ENCODE results near the gene GAS2L2. TPM values are rescaled to one million over a fixed set of nuclear protein-coding genes. Genes with fewer than 3 reads are reported as not detected.

GAS2L2 gene
- total RNA-seq (under 1 TPM; 0.03 to 0.15 (median 0.07) TPM), polyA plus RNA-seq (under 1 TPM in 1 of 2 donors, not detected in 1; 0.33 TPM)

DNA sequence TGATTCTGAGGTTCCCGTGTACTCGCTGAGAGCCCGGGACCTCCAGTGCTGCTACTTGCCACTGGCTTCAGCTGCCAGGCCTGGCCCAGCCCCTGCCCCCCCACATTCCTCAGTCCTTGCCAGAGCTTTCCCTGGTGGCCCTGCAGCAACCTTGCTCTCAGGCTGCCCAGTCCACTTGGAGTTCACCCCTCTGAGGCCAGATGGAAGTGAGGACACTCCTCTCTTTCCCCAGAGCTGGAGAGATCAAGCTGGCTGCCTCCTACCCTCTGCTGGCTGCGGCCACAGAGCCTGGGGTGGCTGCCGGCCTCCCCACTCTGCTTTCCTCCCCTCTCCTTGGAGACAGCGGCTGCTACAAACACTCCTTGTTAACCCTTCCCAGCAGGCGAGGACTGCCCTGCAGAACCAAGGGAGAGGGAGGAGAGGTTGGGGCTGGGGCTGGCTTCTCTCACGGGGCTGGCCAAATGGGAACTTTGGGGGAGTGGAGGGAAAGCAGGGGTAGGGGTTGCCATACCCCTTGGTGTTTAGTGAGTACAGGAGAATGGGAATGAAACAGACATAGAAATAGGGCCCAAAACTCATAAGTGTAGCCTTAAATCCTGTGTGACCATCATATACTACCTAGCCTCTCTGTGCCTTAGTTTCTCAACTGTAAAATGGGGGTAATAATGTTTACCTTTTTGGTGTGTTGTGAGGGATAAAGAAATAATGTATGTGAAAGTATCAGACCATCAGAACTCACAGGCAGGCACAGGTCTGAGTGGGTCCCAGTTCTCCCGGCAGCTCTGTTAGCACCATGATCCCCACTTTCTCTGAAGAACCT is at the start of gene GAS2L2:
Gene GAS2L2, minus strand, starts transcription at position 295 of the 820 bp plus-strand sequence. CDS start 389 bp downstream, outside the sequence.
- peaks cover 0 to 8% (median 0%) of the 10 kb centered on the region in 4 donors for H3K27me3 ChIP-seq
- H3K4me3 ChIP-seq, result no peak within 1 kb of the TSS
- no peaks in the 10 kb centered on the region for H3K9me3 ChIP-seq
- 41 to 55% methylated on average over 9 of the region's 9 CpGs for WGBS, 2 donors
- peak within 1 kb of the TSS in 1 of 4 donors; percentile 8 for H3K27ac ChIP-seq
- intact Hi-C loops (cut with DNase I), result no loop called here
- H3K4me1 ChIP-seq, result peaks cover 0 to 7% (median 0%) of the 10 kb centered on the region in 3 donors
- no peak for FAIRE-seq
- peak in 3 of 6 donors; percentile 39 to 69 (median 53) for DNase-seq
- no peaks in the 10 kb centered on the region for H3K36me3 ChIP-seq
- TF ChIP-seq CTCF (IDR thresholded peaks at IDR 0.05), result no peak
- ATAC-seq, result peak; percentile 36 to 51 (median 42)

DNA sequence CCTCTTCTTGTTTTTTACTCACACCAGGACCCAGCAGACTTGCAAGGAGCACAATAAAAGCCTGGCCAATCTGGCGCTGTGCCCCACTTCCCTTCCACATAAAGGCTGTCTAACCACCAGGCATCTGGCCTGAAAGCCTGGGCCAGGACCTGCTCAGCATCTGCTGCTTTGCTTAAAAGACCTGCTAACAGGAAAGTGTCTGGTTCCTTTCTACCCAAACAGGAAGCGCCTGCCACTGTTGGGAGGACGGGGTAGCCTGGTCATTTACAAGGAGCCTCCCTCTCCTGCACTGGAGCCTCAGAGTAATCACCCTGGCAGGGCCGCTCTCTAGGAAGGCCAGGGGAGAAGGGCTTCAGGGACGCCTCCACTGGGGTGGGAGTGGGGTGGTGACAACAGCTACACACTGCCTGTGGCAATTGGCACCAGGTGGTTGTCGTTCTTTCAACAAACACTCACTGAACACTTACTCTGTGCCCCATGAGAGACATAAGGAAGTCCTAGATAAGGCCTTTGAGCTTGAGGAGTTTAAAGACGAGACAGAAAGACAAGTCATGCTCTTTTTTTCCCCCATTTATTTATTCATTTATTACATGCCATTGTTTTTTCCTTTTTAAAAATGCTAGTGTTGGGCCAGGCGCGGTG is 48.7 kb upstream of the GAS2L2 start:
- Histone ChIP-seq H3K36me3 (no peaks in the 10 kb centered on the region), H3K4me3 (no peak overlapping the region), H3K27me3 (peaks cover 0 to 2% (median 0%) of the 10 kb centered on the region in 4 donors), H3K4me1 (peaks cover 0 to 4% (median 0%) of the 10 kb centered on the region in 3 donors), H3K9me3 (no peaks in the 10 kb centered on the region), H3K27ac (no peak overlapping the region)
- intact Hi-C loops (cut with DNase I), result loop anchor here in 2 of 3 donors (5.0 kb wide), 1 partner anchor 34 kb away; no protein-coding TSS in a partner anchor
- no peak for ATAC-seq
- TF ChIP-seq CTCF (IDR thresholded peaks at IDR 0.05), result no peak
- 73 to 79% methylated on average over 9 of the region's 9 CpGs for WGBS, 2 donors
- peak in 1 of 6 donors; percentile 39 for DNase-seq
- no peak for FAIRE-seq

- no peak for TF ChIP-seq CTCF (IDR thresholded peaks at IDR 0.05)
- H3K27me3 ChIP-seq, result peaks cover 0 to 2% (median 0%) of the 10 kb centered on the region in 4 donors
- FAIRE-seq (no peak), DNase-seq (peak in 5 of 6 donors; percentile 64 to 82 (median 72)), ATAC-seq (peak; percentile 50 to 73 (median 63))
- peaks cover 0 to 4% (median 0%) of the 10 kb centered on the region in 3 donors for H3K4me1 ChIP-seq
- H3K27ac ChIP-seq, result no peak overlapping the region
- intact Hi-C loops (cut with DNase I), result loop anchor here in 2 of 3 donors (5.0 kb wide), 1 partner anchor 33 kb away; no protein-coding TSS in a partner anchor
- H3K4me3 ChIP-seq, result no peak overlapping the region
- H3K9me3 ChIP-seq, result no peaks in the 10 kb centered on the region
- no peaks in the 10 kb centered on the region for H3K36me3 ChIP-seq
These were observed 46.9 kb upstream of the GAS2L2 start for GRCh38 chr17:35799942-35800341.

- peaks cover 0 to 4% (median 0%) of the 10 kb centered on the region in 3 donors for H3K4me1 ChIP-seq
- H3K36me3 ChIP-seq, result no peaks in the 10 kb centered on the region
- FAIRE-seq (no peak), DNase-seq (no peak), ATAC-seq (no peak)
- WGBS, 2 donors, result 66 to 77% methylated on average over 5 of the region's 5 CpGs
- intact Hi-C loops (cut with DNase I), result no loop called here
- no peak for TF ChIP-seq CTCF (IDR thresholded peaks at IDR 0.05)
- no peak overlapping the region for H3K27ac ChIP-seq
- H3K4me3 ChIP-seq, result no peak overlapping the region
- no peaks in the 10 kb centered on the region for H3K9me3 ChIP-seq
- H3K27me3 ChIP-seq, result peaks cover 0 to 2% (median 0%) of the 10 kb centered on the region in 4 donors
These were observed 44.9 kb upstream of the GAS2L2 start for GRCh38 chr17:35797918-35798317.

All from pancreas (tissue), 10 donors.